GM19455 (cell line): ENCODE measurements around the gene DIO3.

Source experiments
- ATAC-seq: cut with Tn5 transposase; IDR thresholded peaks from one replicate; pipeline ENCODE4 v1.9.1; 2021; ENCODE audit not compliant: unreplicated experiment

DIO3 gene

GRCh38 chr14:101579372-101580080 lies 18.2 kb downstream of the DIO3 start:
- ATAC-seq, result no peak

- no peak for ATAC-seq
Observed at GRCh38 chr14:101581806-101582205, 20.5 kb downstream of the DIO3 start.

- no peak for ATAC-seq
Observed at GRCh38 chr14:101582294-101582693, 21.0 kb downstream of the DIO3 start.

- ATAC-seq, result no peak
Observed at GRCh38 chr14:101583006-101583714, 21.9 kb downstream of the DIO3 start.

GRCh38 chr14:101583715-101584054 lies 22.4 kb downstream of the DIO3 start:
- ATAC-seq, result no peak

GRCh38 chr14:101584055-101584859 lies 23.0 kb downstream of the DIO3 start:
- no peak for ATAC-seq

GRCh38 chr14:101585211-101585610 lies 23.9 kb downstream of the DIO3 start:
- no peak for ATAC-seq

- ATAC-seq, result no peak
Observed at GRCh38 chr14:101586531-101587430, 25.5 kb downstream of the DIO3 start.

- ATAC-seq, result no peak
Observed at GRCh38 chr14:101587441-101587911, 26.2 kb downstream of the DIO3 start.

GRCh38 chr14:101588286-101588975 lies 27.1 kb downstream of the DIO3 start:
- no peak for ATAC-seq

- ATAC-seq, result no peak
Observed at GRCh38 chr14:101588990-101589389, 27.7 kb downstream of the DIO3 start.

GRCh38 chr14:101589486-101590015 lies 28.3 kb downstream of the DIO3 start:
- no peak for ATAC-seq

GRCh38 chr14:101590062-101590461 lies 28.8 kb downstream of the DIO3 start:
- no peak for ATAC-seq

- ATAC-seq, result no peak
Observed at GRCh38 chr14:101590616-101591015, 29.3 kb downstream of the DIO3 start.

GRCh38 chr14:101591121-101591520 lies 29.8 kb downstream of the DIO3 start:
- ATAC-seq, result no peak

- no peak for ATAC-seq
Observed at GRCh38 chr14:101591582-101591981, 30.3 kb downstream of the DIO3 start.

- ATAC-seq, result no peak
Observed at GRCh38 chr14:101593411-101594238, 32.3 kb downstream of the DIO3 start.

- no peak for ATAC-seq
Observed at GRCh38 chr14:101594511-101595148, 33.3 kb downstream of the DIO3 start.

- no peak for ATAC-seq
Observed at GRCh38 chr14:101595349-101595748, 34.1 kb downstream of the DIO3 start.
